Glomerular visceral epithelial cell (primary cell): ENCODE measurements around the gene CAD.
"Not testable (repeated sequence)": the region's sequence is repeated elsewhere in the genome, so short reads cannot be mapped to it uniquely, and the experiment has no call there.

Source experiments
- DNase-seq: peaks from one replicate; pipeline ENCODE4 v3.0.0-alpha.2; 2016; ENCODE audit errors: extremely low spot score

Gene CAD

GRCh38 chr2:27256855-27257454, 39.8 kb downstream of the CAD start:
- no peak for DNase-seq

DNA sequence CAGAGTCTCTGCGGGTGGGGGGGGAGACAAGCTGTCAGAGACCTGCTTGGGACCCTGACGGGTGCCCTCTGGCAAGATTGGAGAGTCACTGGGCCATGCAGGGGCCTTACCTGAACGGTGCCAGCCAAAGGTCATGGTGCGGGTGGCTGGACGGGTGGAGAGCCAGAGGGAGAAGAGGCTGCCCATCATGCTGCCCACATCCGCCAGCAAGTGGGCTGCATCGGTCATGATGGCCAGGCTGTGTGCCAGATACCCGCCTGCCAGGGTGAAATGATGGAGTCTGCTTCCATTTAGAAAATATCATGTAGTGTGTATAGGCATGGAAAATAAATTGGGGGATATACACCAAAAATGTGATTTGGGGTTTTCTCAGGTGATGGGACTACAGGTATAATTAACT, 40.9 kb downstream of the CAD start:
- no peak for DNase-seq

- DNase-seq, result no peak
Measured at GRCh38 chr2:27261241-27261925, 44.2 kb downstream of the CAD start.

- no peak for DNase-seq
Measured at GRCh38 chr2:27261926-27262298, 44.7 kb downstream of the CAD start.

DNA sequence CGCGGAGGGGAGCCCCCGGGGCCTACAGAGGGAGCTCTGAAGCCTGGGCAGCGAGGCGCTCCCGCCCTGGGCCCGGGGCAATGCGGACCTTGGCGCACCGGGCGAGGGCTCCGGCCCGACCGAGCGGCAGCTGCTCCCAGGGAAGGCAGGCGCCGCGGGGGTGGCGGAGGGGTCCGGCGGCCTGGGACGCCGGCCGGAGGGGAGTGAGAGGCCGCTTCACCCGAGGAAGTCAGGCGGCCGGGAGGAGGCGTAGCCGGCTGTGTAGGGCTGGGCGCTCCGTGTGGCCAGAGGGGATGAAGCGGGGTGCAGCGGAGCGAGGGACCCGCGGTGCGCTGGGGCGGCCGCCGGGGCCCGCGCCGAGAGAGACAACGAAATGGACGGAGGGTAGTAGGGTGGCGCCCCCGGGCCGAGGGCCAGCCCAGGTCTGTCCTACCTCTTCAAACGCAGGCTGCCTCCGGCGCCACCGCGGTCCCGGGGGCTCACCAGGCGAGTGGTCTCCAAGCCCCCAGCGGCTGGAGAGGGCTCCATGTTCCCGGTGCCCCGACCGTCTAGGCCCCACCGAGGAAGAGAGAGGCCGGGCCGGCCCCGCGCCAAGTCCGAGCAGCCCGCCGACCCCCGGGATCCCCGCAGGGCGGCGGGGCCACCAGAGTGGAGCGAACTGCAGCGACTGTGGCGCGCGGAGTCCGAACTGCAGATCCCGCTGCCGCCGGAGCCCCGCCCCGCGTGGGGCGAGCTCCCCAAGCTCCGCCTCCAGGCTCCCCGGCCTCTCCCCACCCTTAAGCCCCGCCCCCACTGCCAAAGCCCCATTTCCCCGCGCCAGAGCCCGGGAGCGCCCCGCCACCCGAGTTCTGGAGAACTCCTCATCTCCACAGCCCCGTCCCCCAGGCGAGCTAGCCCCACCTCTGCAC, 45.5 kb downstream of the CAD start, which contains the start of gene SLC30A3:
Gene SLC30A3, minus strand, starts transcription at position 669 of the 908 bp plus-strand sequence. Its CDS starts 141 bp downstream, at position 528.
- DNase-seq, result peak; percentile 33

DNA sequence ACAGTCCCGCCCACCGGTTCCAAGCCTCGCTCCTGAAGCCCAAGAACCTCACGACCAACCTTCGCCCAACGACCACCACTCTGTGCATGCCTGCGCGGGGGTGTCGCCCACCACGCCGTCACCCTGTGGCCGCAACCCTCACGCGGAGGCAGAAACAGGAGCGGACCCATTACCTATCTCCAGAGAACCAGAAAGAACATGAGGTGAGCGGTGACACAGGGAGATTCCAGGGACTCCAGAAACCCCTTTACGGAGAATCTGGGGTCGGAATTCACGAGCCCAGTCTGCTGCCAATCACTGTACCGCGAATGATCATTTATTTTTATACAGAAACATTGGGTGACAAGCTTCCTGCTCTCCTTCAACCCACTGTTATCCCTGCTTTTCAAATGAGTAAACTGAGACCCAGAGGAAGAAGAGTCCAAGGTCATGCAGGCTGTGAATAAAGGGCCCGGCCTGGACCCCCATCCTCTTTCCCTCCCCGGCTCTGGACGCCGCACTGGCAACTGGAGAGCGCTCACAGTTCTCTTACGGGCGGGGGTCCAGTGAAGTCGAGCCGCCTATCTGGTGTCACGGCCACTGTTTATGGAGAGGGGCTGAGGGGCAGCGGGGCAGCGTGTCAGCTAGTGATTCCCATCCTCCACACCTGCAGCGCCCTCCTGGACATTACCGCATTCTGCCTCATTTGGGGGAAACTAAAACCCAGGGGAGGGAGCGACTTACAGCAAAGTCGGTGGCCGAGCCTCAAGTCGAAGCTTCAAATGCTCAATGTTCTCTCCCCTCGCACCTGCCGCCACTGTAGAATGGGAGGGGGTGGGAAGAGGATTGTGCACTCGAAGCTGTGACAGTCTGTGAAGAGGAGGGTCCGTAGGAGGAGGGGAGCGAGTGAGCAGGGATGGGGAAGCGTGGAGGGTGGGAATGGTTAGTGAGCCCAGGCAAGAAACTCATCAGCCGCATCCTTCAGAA, 46.4 kb downstream of the CAD start:
- DNase-seq, result no peak

- DNase-seq, result no peak
Measured at GRCh38 chr2:27264253-27264752, 47.1 kb downstream of the CAD start.

DNA sequence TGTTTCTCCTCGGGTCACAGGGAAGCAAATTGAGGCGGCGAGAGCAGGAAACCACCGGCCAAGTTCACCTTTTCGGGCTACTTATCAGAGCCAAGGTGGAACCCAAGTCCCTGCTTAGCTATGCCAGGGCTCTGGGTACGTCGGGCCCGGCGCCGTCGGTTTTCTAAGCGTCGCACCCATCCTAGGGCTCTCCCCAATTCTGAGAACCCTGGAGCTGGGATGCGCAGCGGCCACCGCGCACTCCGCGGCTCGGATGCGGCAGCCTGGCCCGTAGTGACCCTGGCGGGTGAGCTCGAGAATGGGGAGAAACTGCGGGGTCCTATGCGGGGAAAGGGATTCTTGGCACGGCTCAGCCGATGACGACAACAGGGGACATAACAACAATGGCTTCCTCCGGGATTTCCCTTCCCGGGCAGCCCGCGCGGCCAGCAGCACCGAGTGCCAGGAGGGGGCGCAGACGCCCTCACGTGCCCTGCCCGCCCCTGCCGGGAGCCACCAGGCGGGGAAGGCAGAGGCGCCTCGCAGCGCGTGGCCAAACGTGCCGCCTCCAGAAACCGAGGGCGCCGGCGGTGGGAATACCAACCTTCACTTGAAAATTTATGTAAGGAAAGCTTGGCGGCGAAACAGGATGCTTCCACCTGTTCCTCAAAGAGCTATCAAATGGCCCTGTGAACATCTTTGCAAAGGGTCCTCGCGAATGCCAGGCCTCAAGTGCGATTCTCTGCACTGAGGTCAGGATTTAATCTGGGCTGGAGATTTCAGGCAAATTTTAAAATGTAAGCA, 47.8 kb downstream of the CAD start:
- peak; percentile 47 for DNase-seq

DNA sequence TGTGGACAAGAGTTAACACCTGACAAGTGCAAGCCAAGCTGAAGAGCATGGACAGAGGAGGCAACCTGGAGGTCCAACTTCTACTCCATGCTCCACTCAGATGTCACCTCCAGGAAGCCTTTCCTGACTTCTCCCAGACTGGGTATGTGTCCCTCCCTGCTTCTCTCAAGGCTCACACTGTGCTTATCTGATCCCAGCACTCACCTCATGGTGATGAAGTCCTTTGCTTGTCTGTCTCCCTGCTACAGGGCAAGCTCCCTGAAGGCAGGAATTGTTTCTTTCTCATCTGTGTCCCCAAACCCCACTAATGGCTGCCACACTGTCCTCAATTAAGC, 48.3 kb downstream of the CAD start:
- DNase-seq, result no peak

GRCh38 chr2:27268296-27268695, 51.1 kb downstream of the CAD start:
- not testable (repeated sequence) for DNase-seq

- no peak for DNase-seq
Measured at GRCh38 chr2:27270131-27270530, 53.0 kb downstream of the CAD start.

- no peak for DNase-seq
Measured at GRCh38 chr2:27270670-27271069, 53.5 kb downstream of the CAD start.

DNA sequence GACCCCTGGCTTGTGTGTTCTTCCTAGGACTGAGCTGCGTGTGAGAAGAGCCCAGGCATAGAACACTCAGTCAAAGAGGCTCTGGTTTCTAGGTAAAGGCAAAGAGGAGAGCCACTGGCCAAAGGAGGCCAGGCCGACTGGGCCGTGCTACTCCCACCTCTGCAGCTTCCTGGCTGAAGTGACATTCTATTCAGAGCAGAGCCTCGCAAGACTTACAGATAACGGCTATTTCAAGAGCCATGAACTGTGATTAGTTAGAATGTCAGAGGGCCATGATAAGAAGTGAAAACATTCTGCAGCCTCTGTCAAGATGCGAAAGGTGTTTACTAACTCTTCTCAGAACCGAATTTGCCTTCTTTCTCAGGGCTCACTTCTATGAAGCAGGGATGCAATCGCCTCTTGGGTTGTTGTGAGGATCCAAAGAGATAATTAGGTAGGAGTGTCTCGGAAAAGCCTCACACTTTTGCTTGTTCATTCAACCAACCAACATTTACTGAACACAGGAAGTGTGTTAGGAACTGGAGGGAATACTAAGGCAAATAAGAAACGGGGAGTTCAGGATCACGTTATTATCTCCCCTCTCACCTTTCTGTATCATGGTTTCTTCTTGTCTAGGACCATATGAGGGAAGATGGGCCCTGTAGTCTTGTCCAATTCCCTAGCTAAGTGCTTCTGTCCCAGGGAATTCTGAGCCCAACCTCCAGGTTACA, 54.6 kb downstream of the CAD start:
- no peak for DNase-seq

DNA sequence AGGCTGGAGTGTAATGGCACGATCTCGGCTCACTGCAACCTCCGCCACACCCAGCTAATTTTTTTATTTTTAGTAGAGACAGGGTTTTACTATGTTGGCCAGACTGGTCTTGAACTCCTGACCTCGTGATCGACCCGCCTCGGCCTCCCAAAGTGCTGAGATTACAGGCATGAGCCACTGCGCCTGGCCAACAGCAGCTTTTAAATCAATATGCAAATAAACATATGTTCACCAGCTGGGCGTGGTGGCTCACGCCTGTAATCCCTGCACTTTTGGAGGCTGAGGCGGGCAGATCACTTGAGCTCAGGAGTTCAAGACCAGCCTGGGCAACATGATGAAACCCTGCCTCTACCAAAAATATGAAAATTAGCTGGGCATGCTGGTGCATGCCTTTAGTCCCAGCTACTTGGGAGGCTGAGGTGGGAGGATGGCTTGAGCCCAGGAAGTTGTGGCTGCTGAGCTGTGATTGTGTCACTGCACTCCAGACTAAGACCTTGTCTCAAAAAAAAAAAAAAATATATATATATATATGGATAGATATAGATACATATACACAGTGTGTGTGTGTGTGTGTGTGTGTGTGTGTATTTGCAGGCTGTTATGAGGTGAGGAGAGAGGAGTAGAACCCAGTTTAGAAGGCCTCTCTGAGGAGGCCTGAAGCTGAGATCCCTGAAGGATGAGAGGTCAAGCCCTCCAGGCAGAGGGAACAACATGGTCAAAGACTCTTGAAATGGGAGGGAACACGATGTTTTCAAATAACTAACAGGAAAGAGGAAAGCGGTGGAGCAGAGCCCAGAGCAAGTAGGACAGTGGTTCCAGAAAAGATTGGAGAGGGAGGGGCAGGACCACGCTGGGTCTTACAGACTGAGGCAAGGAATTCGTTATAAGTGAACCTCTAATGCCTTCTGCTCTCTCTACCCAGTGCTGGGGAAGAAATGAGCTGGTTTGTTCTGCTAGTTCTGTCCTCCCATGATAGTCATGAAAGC, 55.7 kb downstream of the CAD start:
- not testable (repeated sequence) for DNase-seq

DNA sequence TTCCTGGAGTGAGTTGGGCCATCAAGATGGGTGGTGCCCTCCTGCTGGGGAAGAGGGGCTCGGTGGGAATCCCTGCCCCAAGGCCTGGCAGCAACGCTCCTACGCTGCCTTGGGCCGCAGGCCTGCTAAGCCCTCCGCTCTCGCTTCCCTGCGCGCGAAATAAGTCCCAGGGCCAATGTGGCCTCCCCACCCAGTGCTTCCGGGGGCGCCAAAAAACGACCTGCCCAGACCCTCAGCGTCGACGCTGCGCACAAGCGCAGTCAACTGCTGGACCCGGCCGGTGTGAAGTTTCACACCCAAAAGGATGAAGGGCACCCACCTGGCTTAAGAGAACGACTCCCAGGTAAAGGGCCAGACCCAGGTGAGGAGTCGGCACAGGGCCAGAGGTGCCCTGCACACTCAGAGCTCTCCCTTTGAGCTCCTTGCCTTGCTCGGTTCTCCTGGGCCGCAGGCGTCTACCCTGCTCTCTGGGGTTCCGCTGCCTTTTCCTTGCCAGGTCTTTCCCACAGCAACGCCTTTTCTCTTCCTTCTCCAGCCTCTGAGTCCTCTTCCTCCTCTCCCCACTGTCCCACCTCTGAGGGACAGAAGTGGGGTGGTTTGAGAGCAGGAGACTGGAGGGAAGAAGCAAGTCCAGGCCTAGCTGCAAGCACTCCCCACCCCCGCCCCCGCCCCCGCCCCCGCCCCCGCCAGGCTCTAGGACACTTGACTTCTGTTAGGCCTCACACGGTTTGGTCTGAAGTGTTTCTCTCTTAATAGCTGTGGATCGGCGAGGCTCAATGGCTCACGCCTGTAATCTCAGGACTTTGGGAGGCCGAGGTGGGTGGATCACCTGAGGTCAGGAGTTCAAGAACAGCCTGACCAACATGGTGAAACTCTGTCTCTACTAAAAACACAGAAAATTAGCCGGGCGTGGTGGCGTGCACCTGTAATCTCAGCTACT, 58.3 kb downstream of the CAD start, which contains the start of gene DNAJC5G:
Gene DNAJC5G, plus strand, starts transcription at position 223 of the 940 bp plus-strand sequence. CDS start 1,296 bp downstream, outside the sequence.
- no peak for DNase-seq

DNA sequence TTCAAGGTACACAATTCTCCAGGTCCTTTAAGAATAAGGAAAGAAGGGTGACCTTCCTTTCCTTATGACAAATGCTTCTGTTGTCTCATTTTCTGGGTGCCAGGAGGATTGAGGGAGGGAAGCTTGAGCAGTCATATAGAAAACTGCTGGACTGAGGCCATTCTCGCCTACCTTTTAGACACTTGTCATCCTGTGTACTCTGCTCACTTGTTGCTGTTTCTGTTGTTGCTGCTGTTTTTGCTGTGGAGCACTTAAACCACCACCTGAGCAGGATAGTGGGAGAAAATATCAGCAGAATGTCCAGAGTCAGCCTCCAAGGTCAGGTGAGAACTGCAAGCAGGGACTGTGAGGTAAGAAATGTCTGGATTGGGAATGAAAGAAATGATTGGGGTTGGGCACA, 60.8 kb downstream of the CAD start:
- no peak for DNase-seq

- DNase-seq, result no peak
Measured at GRCh38 chr2:27280826-27281225, 63.7 kb downstream of the CAD start.
